Ramos (cell line): ENCODE data around the gene ATXN2.

ENCODE experiments used
- in situ Hi-C: fragments of 300-500 bp; cut with MboI; formaldehyde crosslinking; loops from one replicate; pipeline ENCODE4 v1.14.3; 2022; ENCODE audit warnings: low sequenced_read_pairs; ENCODE audit not compliant: unreplicated experiment

Gene ATXN2

GRCh38 chr12:111455448-111456320 is 143.4 kb downstream of the ATXN2 start:
- in situ Hi-C loops, result no loop called here

- in situ Hi-C loops, result no loop called here
These were observed 144.2 kb downstream of the ATXN2 start for GRCh38 chr12:111454716-111455447.

- in situ Hi-C loops, result no loop called here
These were observed 144.8 kb downstream of the ATXN2 start for GRCh38 chr12:111454311-111454710.

- in situ Hi-C loops, result no loop called here
These were observed 145.8 kb downstream of the ATXN2 start for GRCh38 chr12:111453071-111453989.

GRCh38 chr12:111451649-111452129 is 147.4 kb downstream of the ATXN2 start:
- in situ Hi-C loops, result no loop called here

- in situ Hi-C loops, result no loop called here
These were observed 147.9 kb downstream of the ATXN2 start for GRCh38 chr12:111451232-111451631.

GRCh38 chr12:111450676-111451075 is 148.4 kb downstream of the ATXN2 start:
- in situ Hi-C loops, result no loop called here

- in situ Hi-C loops, result loop anchor here (5.0 kb wide), 1 partner anchor 47 kb away; no protein-coding TSS in a partner anchor
These were observed 150.0 kb downstream of the ATXN2 start for GRCh38 chr12:111448846-111449790.

- in situ Hi-C loops, result loop anchor here (5.0 kb wide), 1 partner anchor 46 kb away; no protein-coding TSS in a partner anchor
These were observed 150.8 kb downstream of the ATXN2 start for GRCh38 chr12:111448266-111448830.

GRCh38 chr12:111447571-111448265 is 151.4 kb downstream of the ATXN2 start:
- in situ Hi-C loops, result loop anchor here (5.0 kb wide), 1 partner anchor 45 kb away; no protein-coding TSS in a partner anchor

- in situ Hi-C loops, result loop anchor here (5.0 kb wide), 1 partner anchor 45 kb away; no protein-coding TSS in a partner anchor
These were observed 152.2 kb downstream of the ATXN2 start for GRCh38 chr12:111446631-111447570.

- in situ Hi-C loops, result loop anchor here (5.0 kb wide), 1 partner anchor 44 kb away; no protein-coding TSS in a partner anchor
These were observed 153.2 kb downstream of the ATXN2 start for GRCh38 chr12:111445726-111446581.

- in situ Hi-C loops, result loop anchor here (5.0 kb wide), 1 partner anchor 43 kb away; no protein-coding TSS in a partner anchor
These were observed 154.0 kb downstream of the ATXN2 start for GRCh38 chr12:111444925-111445725.

- in situ Hi-C loops, result no loop called here
These were observed 154.7 kb downstream of the ATXN2 start for GRCh38 chr12:111444314-111444924.

GRCh38 chr12:111443586-111443985 is 155.5 kb downstream of the ATXN2 start:
- in situ Hi-C loops, result no loop called here
